IPS-NIHi7 (cell line): ENCODE results near the gene NOC4L.

Experiments
- DNase-seq: peaks from one replicate; pipeline ENCODE4 v3.0.0; 2012; ENCODE audit warnings: mixed read lengths; ENCODE audit errors: extremely low spot score

NOC4L gene

DNA sequence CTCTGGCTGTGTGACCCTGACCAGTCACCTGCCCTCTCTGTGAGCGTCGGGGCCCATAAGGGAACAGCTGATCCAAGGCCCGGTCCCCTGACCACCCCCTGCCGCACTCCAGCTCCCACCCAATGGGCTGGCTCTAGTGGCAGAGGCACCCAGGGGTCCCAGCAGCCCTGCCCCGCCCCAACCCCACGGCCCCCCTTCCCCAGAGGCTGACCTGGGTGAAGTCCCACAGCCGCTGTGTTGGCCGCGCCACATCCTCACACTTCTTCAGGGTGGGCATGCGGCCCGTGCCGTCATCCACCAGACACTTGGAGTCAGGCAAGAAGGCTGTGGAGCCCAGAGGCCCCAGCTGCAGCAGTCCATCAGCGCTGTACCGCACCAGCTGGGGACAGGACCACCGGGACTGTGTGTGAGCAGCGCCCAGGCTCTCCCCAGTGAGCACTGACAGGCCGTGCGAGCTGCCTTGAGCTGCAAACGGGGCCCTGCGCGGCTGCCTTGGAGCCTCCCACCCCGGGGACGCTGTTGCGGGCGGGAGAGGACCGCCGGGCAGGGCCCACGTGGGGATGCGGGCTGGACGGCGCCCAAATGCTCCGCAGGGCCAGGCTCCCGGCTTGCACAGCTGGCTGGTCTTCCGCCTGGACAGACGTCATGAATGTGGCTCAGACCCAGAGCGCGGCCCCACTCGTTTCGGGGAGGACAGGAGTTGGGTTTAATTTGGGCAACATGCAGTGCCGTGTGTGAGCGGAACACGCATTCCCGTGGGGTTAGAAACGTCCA lies 53.5 kb downstream of the NOC4L start:
- no peak for DNase-seq

DNA sequence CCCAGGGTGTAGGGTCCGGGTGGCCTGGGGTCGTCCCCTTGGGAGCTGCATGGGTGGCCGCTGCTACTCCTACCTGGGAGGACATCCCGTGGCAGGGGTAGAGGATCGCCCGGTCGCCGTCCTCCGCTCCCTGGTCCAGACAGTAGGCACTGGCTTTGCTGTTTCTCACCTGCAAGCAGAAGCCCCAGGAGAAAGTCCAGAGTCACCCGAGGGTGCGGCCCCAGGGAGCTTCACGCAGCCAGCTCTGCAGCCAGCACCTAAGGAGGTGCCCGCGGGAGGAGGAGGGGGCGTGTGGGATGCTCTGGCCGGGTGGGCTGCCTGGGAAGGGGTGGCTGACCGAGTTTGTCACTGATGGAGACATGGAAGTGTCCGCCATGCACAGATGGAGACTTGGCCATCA lies 54.8 kb downstream of the NOC4L start:
- DNase-seq: no peak

DNA sequence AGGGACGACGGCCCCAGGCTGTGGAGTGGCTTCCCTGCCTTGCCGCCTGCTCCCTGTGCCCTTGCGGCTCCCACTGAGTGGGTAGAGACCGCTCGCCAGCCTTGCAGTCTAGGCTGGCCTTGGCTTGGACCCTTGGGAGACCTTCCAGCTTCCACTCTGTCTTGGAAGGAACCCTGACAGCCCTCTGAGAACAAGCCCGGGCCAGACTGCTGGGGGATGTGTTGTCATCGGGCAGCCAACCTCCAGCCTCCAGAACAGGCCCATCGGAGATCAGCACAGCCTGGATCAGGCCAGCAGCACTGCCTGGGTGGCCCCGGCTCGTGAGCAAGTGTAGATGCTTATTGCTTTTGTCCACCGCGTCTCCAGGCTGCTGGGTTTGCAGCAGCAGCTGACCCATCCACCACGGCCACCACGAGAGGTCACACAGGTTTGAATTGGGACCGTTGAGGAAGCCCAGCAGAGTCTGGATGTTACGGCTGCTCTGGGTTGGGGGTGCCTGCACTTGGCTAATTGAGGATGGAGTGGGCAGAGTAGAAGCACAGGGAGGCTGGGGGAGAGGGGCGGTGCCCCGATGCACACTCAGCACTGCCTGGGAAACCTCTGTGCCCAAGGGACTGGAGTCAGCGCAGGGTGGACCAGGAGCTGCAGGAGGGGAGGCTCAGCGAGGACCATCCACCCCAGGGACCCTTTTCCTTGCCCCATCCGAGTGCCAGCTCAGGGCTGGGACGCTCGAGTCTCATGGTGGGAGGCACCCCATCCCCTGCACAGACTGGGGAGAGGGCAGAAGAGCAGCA lies 55.5 kb downstream of the NOC4L start:
- no peak for DNase-seq

DNA sequence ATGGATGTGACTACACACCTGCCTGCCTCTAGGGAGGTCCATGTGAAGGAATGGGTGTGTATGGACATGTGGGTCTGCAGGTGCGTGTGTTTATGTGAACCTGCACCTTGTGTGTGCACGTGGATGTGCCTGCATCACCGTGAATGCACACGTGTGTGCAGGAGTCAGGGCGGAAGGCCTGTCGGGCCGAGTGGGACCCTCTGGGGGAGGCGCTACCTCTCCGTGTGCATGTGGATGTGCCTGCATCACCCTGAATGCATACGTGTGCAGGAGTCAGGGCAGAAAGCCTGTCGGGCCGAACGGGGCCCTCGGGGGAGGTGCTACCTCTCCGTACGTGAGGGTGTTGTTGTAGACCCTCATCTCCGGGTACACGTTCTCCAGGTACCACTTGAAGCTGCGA lies 56.5 kb downstream of the NOC4L start:
- DNase-seq: no peak

DNA sequence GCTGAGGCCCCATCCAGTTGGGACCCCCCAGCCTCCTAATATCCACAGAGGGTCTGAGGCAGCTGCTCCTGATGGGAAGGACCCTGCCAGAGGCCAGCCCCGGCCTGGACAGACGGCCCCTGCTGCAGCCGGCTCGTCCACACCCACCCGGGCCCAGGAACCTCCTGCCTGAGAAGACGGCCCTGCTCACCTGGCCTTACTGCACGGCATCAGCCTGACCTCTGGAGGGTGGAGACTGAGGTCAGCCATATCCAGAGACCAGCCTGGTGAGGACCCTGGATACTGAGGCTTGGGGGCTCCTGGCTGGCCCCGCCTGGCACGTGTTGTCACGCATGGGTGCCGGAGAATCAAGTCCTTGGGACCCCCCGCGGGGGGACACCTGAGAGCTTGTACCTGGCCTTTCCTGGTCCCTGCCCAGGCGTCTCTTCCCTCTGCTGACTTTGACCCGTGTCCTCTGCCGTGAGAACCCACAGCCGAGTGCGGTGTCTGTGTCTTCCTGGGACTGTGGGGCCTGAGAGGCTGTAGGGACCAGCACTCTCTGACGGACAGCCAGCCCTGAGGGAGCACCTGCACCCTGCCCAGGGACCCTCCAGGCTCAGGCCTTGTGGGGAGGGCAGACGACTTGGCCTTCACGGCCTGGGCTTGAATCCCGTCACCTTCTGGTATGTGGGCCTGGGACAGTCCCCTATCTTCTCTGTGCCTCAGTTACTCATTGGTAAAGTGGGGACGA lies 57.3 kb downstream of the NOC4L start:
- DNase-seq: no peak
